HEK293T (cell line): ENCODE measurements around the gene NSUN2.

ENCODE experiments used
- BHLHE40 ChIP-seq: fragments of 450-650 bp; IDR thresholded peaks from 2 replicates; pipeline ENCODE4 v1.6.1; 2016; ENCODE audit warnings: mild to moderate bottlenecking, moderate library complexity, borderline replicate concordance
- FOXA1 ChIP-seq: fragments of 450-650 bp; IDR thresholded peaks from 2 replicates; pipeline ENCODE4 v1.6.1; 2016; ENCODE audit warnings: mild to moderate bottlenecking
- HDGF ChIP-seq: fragments of 450-650 bp; IDR thresholded peaks from 2 replicates; pipeline ENCODE4 v1.6.1; 2017; ENCODE audit warnings: antibody characterized with exemption, borderline replicate concordance
- LEF1 ChIP-seq: fragments of 450-650 bp; IDR thresholded peaks from 2 replicates; pipeline ENCODE4 v1.6.1; 2017; ENCODE audit warnings: mild to moderate bottlenecking, borderline replicate concordance
- NFRKB ChIP-seq: fragments of 450-650 bp; IDR thresholded peaks from 2 replicates; pipeline ENCODE4 v1.6.1; 2016; ENCODE audit warnings: mild to moderate bottlenecking, moderate library complexity
- SP1 ChIP-seq: fragments of 450-650 bp; IDR thresholded peaks from 2 replicates; pipeline ENCODE4 v1.6.1; 2017
- SUZ12 ChIP-seq: fragments of 450-650 bp; IDR thresholded peaks from 2 replicates; pipeline ENCODE4 v1.6.1; 2016; ENCODE audit warnings: mild to moderate bottlenecking
- ZNF384 ChIP-seq: fragments of 450-650 bp; IDR thresholded peaks from 2 replicates; pipeline ENCODE4 v1.6.1; 2016

DNA sequence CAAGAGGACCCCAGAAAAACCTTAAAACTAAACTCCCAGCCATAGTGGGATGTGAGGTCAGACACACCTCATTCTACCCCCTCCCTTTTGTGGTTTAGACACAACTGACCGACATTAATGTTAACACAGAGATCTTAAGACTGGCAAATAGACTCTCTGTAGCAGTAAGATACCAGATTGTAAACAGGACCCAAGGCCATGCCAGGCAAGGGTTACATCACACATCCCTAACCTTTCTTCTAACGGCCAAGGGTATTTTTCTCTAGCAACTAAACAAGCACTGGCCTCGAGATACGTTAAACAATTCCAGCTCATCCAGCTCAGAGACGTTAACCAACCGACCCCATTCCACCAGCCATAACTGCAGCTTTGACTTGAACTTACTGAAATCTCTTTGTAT is 38.8 kb downstream of the NSUN2 start:
- no peak for TF ChIP-seq SP1
- no peak for TF ChIP-seq SUZ12
- no peak for TF ChIP-seq NFRKB
- no peak for TF ChIP-seq LEF1
- TF ChIP-seq HDGF, result no peak
- no peak for TF ChIP-seq BHLHE40
- no peak for TF ChIP-seq FOXA1
- no peak for TF ChIP-seq ZNF384
